ENCODE data around the gene DIRAS1. TPM values are rescaled to one million over a fixed set of nuclear protein-coding genes. Genes with fewer than 3 reads are reported as not detected.

Gene DIRAS1
- total and polyA plus RNA-seq, 2 of the 4 experiments (the other 2 are of a cell fraction) = 1.4 to 10.3 TPM

DNA sequence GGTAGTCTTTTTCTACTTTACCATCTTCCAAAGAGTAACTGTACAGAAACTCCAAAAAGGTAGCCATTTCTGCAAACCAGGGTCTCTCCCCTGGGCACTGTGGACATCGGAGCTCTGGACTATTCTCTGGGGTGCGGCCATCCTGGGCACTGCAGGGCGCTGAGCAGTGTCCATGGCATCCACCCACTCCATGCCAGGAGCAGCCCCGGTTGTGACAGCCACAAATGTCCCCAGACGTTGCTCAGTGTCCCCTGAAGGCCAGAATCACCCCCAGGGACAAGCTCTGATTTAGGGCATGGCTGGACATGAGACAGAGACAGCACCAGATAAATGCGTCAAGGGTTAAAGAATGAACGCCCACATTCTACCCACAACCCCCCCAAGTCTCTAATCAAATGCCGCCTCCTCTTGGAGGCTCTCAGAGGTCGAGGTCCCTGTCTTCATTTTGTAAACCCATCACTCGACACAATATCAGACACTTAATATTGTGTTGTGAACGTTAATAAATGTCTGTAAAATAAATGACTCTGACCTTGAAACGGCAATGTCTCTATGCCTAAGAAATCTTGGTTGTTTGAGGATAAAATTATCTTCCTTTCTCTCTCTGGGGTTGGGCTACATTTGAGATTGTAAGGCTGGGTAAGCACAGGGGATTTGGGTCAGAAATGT is 27.5 kb downstream of the DIRAS1 start:
- Histone ChIP-seq H2AFZ (replicated peaks; ENCODE audit: low read length, poor library complexity) (no peak overlapping the region), H4K8ac (ENCODE audit: low read depth in 2 of 2, low read length in 2 of 2) (no peak overlapping the region), H3K14ac (replicated peaks; ENCODE audit: low read depth, low read length) (no peak overlapping the region), H3K4me2 (ENCODE audit: low read depth, low read length) (no peak overlapping the region), H2BK120ac (ENCODE audit: low read depth, low read length) (no peak overlapping the region), H4K5ac (ENCODE audit: low read depth, low read length) (no peak overlapping the region), H3K79me1 (ENCODE audit: low read depth in 1 of 2, low read length in 2 of 2) (no peaks in the 10 kb centered on the region), H3K4ac (ENCODE audit: low read depth, low read length) (no peak overlapping the region), H4K91ac (ENCODE audit: insufficient read depth, low read depth, low read length) (no peak overlapping the region), H3K9me1 (ENCODE audit: insufficient read depth, low read length) (no peaks in the 10 kb centered on the region), H3K18ac (ENCODE audit: low read depth, low read length) (no peak overlapping the region), H4K20me1 (ENCODE audit: insufficient read depth, low read length) (no peaks in the 10 kb centered on the region; the same call in 1 of the 2 replicates), H3K27me3 (ENCODE audit: control insufficient read depth, insufficient read depth, low read length) (peaks cover 25% of the 10 kb centered on the region), H3K4me3 (ENCODE audit: insufficient read depth, low read depth, low read length) (no peak overlapping the region), H3K23ac (ENCODE audit: low read depth, low read length) (no peak overlapping the region), H3K56ac (ENCODE audit: extremely low read depth, insufficient read depth, low read length) (no peak overlapping the region), H2AK9ac (replicated peaks; ENCODE audit: low read depth, low read length, poor library complexity) (peak overlapping the region; percentile 55), H3K9ac (ENCODE audit: low read depth, low read length) (no peak overlapping the region), H2AK5ac (ENCODE audit: low read depth, low read length) (no peak overlapping the region), H2BK20ac (ENCODE audit: low read depth, low read length) (no peak overlapping the region), H3K9me3 (ENCODE audit: control insufficient read depth, insufficient read depth, low read length) (no peaks in the 10 kb centered on the region), H3K27ac (ENCODE audit: insufficient read depth, low read length) (no peak overlapping the region), H3K4me1 (ENCODE audit: control insufficient read depth, insufficient read depth, low read length) (no peaks in the 10 kb centered on the region), H2BK15ac (ENCODE audit: low read depth, low read length) (no peak overlapping the region), H2BK5ac (ENCODE audit: low read depth, low read length, poor library complexity, severe bottlenecking) (no peak overlapping the region), H3K36me3 (ENCODE audit: control insufficient read depth, insufficient read depth, low read length) (no peaks in the 10 kb centered on the region)
- TF ChIP-seq MXI1 (IDR thresholded peaks at IDR 0.05; ENCODE audit: borderline replicate concordance, low read depth, low read length) = no peak
- TF ChIP-seq, protein P1, sequence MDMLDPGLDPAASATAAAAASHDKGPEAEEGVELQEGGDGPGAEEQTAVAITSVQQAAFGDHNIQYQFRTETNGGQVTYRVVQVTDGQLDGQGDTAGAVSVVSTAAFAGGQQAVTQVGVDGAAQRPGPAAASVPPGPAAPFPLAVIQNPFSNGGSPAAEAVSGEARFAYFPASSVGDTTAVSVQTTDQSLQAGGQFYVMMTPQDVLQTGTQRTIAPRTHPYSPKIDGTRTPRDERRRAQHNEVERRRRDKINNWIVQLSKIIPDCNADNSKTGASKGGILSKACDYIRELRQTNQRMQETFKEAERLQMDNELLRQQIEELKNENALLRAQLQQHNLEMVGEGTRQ (IDR thresholded peaks at IDR 0.05; ENCODE audit: low read depth, low read length) = no peak
- TF ChIP-seq RFX5 (IDR thresholded peaks at IDR 0.05; ENCODE audit: low read depth, low read length) = no peak
- no peak for TF ChIP-seq SMC3 (IDR thresholded peaks at IDR 0.05; ENCODE audit: low read depth, low read length)
- no peak for TF ChIP-seq RAD21 (IDR thresholded peaks at IDR 0.05; ENCODE audit: low read length)
- no peak for TF ChIP-seq CHD1 (IDR thresholded peaks at IDR 0.05; ENCODE audit: low read depth, low read length)
- TF ChIP-seq NFE2L2 (IDR thresholded peaks at IDR 0.05; ENCODE audit: low read depth, low read length) = no peak
- TF ChIP-seq, protein P2, sequence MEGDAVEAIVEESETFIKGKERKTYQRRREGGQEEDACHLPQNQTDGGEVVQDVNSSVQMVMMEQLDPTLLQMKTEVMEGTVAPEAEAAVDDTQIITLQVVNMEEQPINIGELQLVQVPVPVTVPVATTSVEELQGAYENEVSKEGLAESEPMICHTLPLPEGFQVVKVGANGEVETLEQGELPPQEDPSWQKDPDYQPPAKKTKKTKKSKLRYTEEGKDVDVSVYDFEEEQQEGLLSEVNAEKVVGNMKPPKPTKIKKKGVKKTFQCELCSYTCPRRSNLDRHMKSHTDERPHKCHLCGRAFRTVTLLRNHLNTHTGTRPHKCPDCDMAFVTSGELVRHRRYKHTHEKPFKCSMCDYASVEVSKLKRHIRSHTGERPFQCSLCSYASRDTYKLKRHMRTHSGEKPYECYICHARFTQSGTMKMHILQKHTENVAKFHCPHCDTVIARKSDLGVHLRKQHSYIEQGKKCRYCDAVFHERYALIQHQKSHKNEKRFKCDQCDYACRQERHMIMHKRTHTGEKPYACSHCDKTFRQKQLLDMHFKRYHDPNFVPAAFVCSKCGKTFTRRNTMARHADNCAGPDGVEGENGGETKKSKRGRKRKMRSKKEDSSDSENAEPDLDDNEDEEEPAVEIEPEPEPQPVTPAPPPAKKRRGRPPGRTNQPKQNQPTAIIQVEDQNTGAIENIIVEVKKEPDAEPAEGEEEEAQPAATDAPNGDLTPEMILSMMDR (conservative IDR thresholded peaks at IDR 0.05; ENCODE audit: low read depth, low read length) = no peak
- no peak for TF ChIP-seq CEBPB (IDR thresholded peaks at IDR 0.05; ENCODE audit: low read depth, low read length)
- TF ChIP-seq, protein P3, sequence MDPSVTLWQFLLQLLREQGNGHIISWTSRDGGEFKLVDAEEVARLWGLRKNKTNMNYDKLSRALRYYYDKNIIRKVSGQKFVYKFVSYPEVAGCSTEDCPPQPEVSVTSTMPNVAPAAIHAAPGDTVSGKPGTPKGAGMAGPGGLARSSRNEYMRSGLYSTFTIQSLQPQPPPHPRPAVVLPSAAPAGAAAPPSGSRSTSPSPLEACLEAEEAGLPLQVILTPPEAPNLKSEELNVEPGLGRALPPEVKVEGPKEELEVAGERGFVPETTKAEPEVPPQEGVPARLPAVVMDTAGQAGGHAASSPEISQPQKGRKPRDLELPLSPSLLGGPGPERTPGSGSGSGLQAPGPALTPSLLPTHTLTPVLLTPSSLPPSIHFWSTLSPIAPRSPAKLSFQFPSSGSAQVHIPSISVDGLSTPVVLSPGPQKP (IDR thresholded peaks at IDR 0.05; ENCODE audit: borderline replicate concordance, low read depth, low read length) = no peak
- no peak for TF ChIP-seq POLR2A (IDR thresholded peaks at IDR 0.05; ENCODE audit: low read depth, low read length)
- TF ChIP-seq BHLHE40 (IDR thresholded peaks at IDR 0.05; ENCODE audit: low read depth, low read length) = no peak
- ATAC-seq (ENCODE audit: low read depth) (no peak), DNase-seq (no peak)
- intact Hi-C loops (cut with micrococcal nuclease) = no loop called here
- no TSS peak for BruUV-seq (replicated peaks)
- in situ Hi-C loops (cut with MboI; ENCODE audit: low sequenced_read_pairs) = no loop called here
- WGBS, 2 experiments (ENCODE audit: extremely low coverage in 2 of 2, insufficient read length in 1 of 2) = 69% methylated on average over 3 of the region's 12 CpGs; no CpG with 5 or more reads in 1 of the 2 experiments
- dilution Hi-C loops (cut with HindIII; ENCODE audit: low sequenced_read_pairs, unreplicated experiment) = no loop called here
- CTCF ChIA-PET = no interaction called here
- POLR2A ChIA-PET (ENCODE audit: unreplicated experiment) = no interaction called here
